Hepatocyte (in vitro differentiated cells): ENCODE data around the gene CALML6.

ENCODE experiments used
- EZH2 ChIP-seq: fragments of 200-600 bp; sonication (generic); IDR thresholded peaks from 2 replicates; pipeline ENCODE4 v1.6.1; 2016; ENCODE audit warnings: antibody characterized with exemption, mild to moderate bottlenecking, borderline replicate concordance
- EZH2phosphoT487 ChIP-seq: fragments of 200-600 bp; sonication (generic); IDR thresholded peaks from one replicate; pipeline ENCODE4 v1.6.1; 2018; ENCODE audit warnings: antibody characterized with exemption, mild to moderate bottlenecking, low read depth, moderate library complexity; ENCODE audit not compliant: unreplicated experiment, severe bottlenecking
- TF ChIP-seq, protein P1 (sequence below): fragments of 200-600 bp; sonication (generic); IDR thresholded peaks from 2 replicates; pipeline ENCODE4 v1.5.1; 2016; ENCODE audit warnings: antibody characterized with exemption, mild to moderate bottlenecking; ENCODE audit not compliant: poor library complexity

DNA sequence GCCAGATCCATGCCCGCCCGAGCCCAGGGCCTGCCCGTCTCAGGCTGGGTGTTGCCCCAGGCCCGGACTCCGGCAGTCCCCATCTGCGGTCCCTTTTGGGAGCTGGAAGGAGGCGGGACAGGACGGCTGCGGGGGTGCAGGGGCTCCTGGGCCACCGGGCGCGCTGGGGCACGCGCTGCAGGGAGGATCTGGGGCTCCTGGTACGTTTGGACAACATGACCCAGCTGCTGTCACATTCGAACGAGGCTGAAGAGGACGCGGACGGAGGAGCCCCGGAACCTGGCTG is 6.6 kb upstream of the CALML6 start:
- TF ChIP-seq, protein P1, sequence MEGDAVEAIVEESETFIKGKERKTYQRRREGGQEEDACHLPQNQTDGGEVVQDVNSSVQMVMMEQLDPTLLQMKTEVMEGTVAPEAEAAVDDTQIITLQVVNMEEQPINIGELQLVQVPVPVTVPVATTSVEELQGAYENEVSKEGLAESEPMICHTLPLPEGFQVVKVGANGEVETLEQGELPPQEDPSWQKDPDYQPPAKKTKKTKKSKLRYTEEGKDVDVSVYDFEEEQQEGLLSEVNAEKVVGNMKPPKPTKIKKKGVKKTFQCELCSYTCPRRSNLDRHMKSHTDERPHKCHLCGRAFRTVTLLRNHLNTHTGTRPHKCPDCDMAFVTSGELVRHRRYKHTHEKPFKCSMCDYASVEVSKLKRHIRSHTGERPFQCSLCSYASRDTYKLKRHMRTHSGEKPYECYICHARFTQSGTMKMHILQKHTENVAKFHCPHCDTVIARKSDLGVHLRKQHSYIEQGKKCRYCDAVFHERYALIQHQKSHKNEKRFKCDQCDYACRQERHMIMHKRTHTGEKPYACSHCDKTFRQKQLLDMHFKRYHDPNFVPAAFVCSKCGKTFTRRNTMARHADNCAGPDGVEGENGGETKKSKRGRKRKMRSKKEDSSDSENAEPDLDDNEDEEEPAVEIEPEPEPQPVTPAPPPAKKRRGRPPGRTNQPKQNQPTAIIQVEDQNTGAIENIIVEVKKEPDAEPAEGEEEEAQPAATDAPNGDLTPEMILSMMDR = no peak
- TF ChIP-seq EZH2phosphoT487 (no peak), EZH2 (no peak)
